NCI-H2029 treated with DMSO at 0.1 percent for 48 hours (cell line): ENCODE measurements around the gene PTPRB.

ENCODE experiments used
- DNase-seq: peaks from one replicate; lab custom pipeline; 2025; lab: John Stamatoyannopoulos, UW

The PTPRB gene

GRCh38 chr12:70637303-70638085 lies at the start of gene PTPRB:
Gene PTPRB, minus strand, starts transcription at chr12:70637429. Its CDS starts 34 bp downstream, at chr12:70637395.
- peak; percentile 61 for DNase-seq

- DNase-seq: no peak
Observed at GRCh38 chr12:70686907-70687306, 49.7 kb upstream of the PTPRB start.

- no peak for DNase-seq
Observed at GRCh38 chr12:70686299-70686698, 49.1 kb upstream of the PTPRB start.

GRCh38 chr12:70683976-70684375 lies 46.7 kb upstream of the PTPRB start:
- DNase-seq: no peak

- no peak for DNase-seq
Observed at GRCh38 chr12:70671698-70672097, 34.5 kb upstream of the PTPRB start.

- DNase-seq: no peak
Observed at GRCh38 chr12:70670948-70671347, 33.7 kb upstream of the PTPRB start.

- DNase-seq: no peak
Observed at GRCh38 chr12:70667253-70667652, 30.0 kb upstream of the PTPRB start.

GRCh38 chr12:70666364-70666763 lies 29.1 kb upstream of the PTPRB start:
- DNase-seq: no peak

GRCh38 chr12:70664465-70664881 lies 27.2 kb upstream of the PTPRB start:
- no peak for DNase-seq

GRCh38 chr12:70663838-70664237 lies 26.6 kb upstream of the PTPRB start:
- DNase-seq: no peak

- no peak for DNase-seq
Observed at GRCh38 chr12:70661466-70662161, 24.4 kb upstream of the PTPRB start.

- no peak for DNase-seq
Observed at GRCh38 chr12:70660620-70661219, 23.5 kb upstream of the PTPRB start.

- no peak for DNase-seq
Observed at GRCh38 chr12:70660002-70660604, 22.9 kb upstream of the PTPRB start.

GRCh38 chr12:70659077-70659606 lies 21.9 kb upstream of the PTPRB start:
- no peak for DNase-seq

GRCh38 chr12:70657616-70658286 lies 20.5 kb upstream of the PTPRB start:
- no peak for DNase-seq

- DNase-seq: no peak
Observed at GRCh38 chr12:70652451-70652850, 15.2 kb upstream of the PTPRB start.

- no peak for DNase-seq
Observed at GRCh38 chr12:70648831-70649230, 11.6 kb upstream of the PTPRB start.

GRCh38 chr12:70648191-70648590 lies 11.0 kb upstream of the PTPRB start:
- no peak for DNase-seq

GRCh38 chr12:70646850-70647249 lies 9.6 kb upstream of the PTPRB start:
- DNase-seq: no peak

GRCh38 chr12:70645494-70646317 lies 8.5 kb upstream of the PTPRB start:
- no peak for DNase-seq

GRCh38 chr12:70644861-70645260 lies 7.6 kb upstream of the PTPRB start:
- DNase-seq: no peak
